K562 (cell line): ENCODE data around the gene FSIP2. TPM values are rescaled to one million over a fixed set of nuclear protein-coding genes. Genes with fewer than 3 reads are reported as not detected.

Experiments
- ATAC-seq: fragments of 200-7000 bp; cut with Tn5 transposase; 3 replicates; pipeline ENCODE4 v1.9.1; 2020; ENCODE audit warnings: moderate library complexity
- BruUV-seq: library from RNA; stranded (reverse); fragments of 400-500 nt; replicated peaks from 2 replicates; lab custom pipeline; 2021; lab: Mats Ljungman, UMichigan
- CTCF ChIA-PET: fragments of 300-600 bp; formaldehyde crosslinking; extraction: SDS; loops from one replicate; lab custom pipeline; 2021; ENCODE audit warnings: low intra/inter-chr PET ratio; lab: Yijun Ruan, JAX
- POLR2A ChIA-PET: fragments of 300-600, 350-650 bp; sonication (Branson Sonifier 250); formaldehyde crosslinking; extraction: SDS; loops from one replicate; lab custom pipeline; 2021; ENCODE audit warnings: antibody characterized with exemption, inconsistent platforms; lab: Yijun Ruan, JAX
- DNase-seq, 4 experiments: peaks; one replicate each; pipeline versions ENCODE4 v3.0.0 to v3.0.0-alpha.2; 2011 to 2018; ENCODE audit warnings: low spot score in 3 of 4, mixed read lengths in 3 of 4; ENCODE audit errors: extremely low read depth in 1 of 4
- FAIRE-seq: peaks from 2 replicates; lab custom pipeline; 2011; peaks lifted over from hg19 to GRCh38; lab: Jason Lieb, UNC
- H2AFZ ChIP-seq: 2 replicates; pipeline ENCODE4 v1.6.0; 2011; ENCODE audit warnings: low read depth, low read length, control low read depth, inconsistent platforms
- H3K27ac ChIP-seq: fragments of 200-600 bp; 3 replicates; pipeline ENCODE4 v1.8.0; 2011; ENCODE audit warnings: low read depth, mild to moderate bottlenecking, control low read depth, inconsistent platforms, low read length, moderate library complexity, mixed read lengths; ENCODE audit errors: extremely low read depth
- H3K27me3 ChIP-seq, 2 experiments: fragments of 300-600 bp in 1 of 2; 2 replicates in 1 of 2; 3 replicates in 1 of 2; pipeline versions ENCODE4 v1.6.0 to v1.8.0; 2011; ENCODE audit warnings: inconsistent platforms in 2 of 2, low read length in 2 of 2, mild to moderate bottlenecking in 1 of 2, mixed read lengths in 1 of 2, moderate library complexity in 1 of 2; ENCODE audit not compliant: control insufficient read depth in 2 of 2, insufficient read depth in 2 of 2
- H3K36me3 ChIP-seq: fragments of 300-600 bp; 3 replicates; pipeline ENCODE4 v1.8.0; 2011; ENCODE audit warnings: mild to moderate bottlenecking, low read length, inconsistent platforms; ENCODE audit not compliant: control insufficient read depth, insufficient read depth
- H3K4me1 ChIP-seq, 2 experiments: fragments of 200-600 bp in 1 of 2; replicated peaks in 1 of 2; 2 replicates in 1 of 2; 3 replicates in 1 of 2; pipeline versions ENCODE4 v1.5.1 to v1.8.0; 2011; ENCODE audit warnings: inconsistent platforms in 2 of 2, low read length in 2 of 2, mild to moderate bottlenecking in 1 of 2, mixed read lengths in 1 of 2, moderate library complexity in 1 of 2; ENCODE audit not compliant: control insufficient read depth in 2 of 2, insufficient read depth in 2 of 2
- H3K4me2 ChIP-seq: 2 replicates; pipeline ENCODE4 v1.6.1; 2011; ENCODE audit warnings: low read length, control low read depth, inconsistent platforms, mixed read lengths; ENCODE audit not compliant: insufficient read depth
- H3K4me3 ChIP-seq: fragments of 200-600 bp; sonication (generic), shearing (Covaris generic); 2 replicates; pipeline ENCODE4 v1.5.1; 2016; ENCODE audit warnings: control low read depth, inconsistent platforms
- H3K79me2 ChIP-seq: fragments of 200-600 bp; 3 replicates; pipeline ENCODE4 v1.8.0; 2011; ENCODE audit warnings: low read length, inconsistent platforms; ENCODE audit not compliant: control insufficient read depth, insufficient read depth
- H3K9ac ChIP-seq, 2 experiments: 2 replicates each; pipeline versions ENCODE4 v1.6.0 to v1.6.1; 2011; ENCODE audit warnings: low read depth in 2 of 2, low read length in 2 of 2, control low read depth in 1 of 2, inconsistent platforms in 1 of 2, mild to moderate bottlenecking in 1 of 2, mixed read lengths in 1 of 2; ENCODE audit not compliant: insufficient read depth in 1 of 2
- H3K9me1 ChIP-seq: one replicate; pipeline ENCODE4 v1.6.0; 2011; ENCODE audit warnings: inconsistent platforms, mild to moderate bottlenecking, low read length, moderate library complexity; ENCODE audit not compliant: control insufficient read depth, insufficient read depth
- H3K9me3 ChIP-seq: replicated peaks from 2 replicates; pipeline ENCODE4 v1.5.1; 2011; ENCODE audit warnings: low read depth, low read length, inconsistent platforms; ENCODE audit not compliant: control insufficient read depth, insufficient read depth
- H4K20me1 ChIP-seq: replicated peaks from 2 replicates; pipeline ENCODE4 v1.6.1; 2011; ENCODE audit warnings: low read length, inconsistent platforms, mixed read lengths; ENCODE audit not compliant: control insufficient read depth, insufficient read depth
- FOXK2 ChIP-seq, 2 experiments: fragments of 450-650 bp; IDR thresholded peaks in 1 of 2; conservative IDR thresholded peaks in 1 of 2; 2 replicates each; pipeline ENCODE4 v1.6.1; 2016; ENCODE audit warnings: low read depth in 2 of 2, mild to moderate bottlenecking in 1 of 2
- GABPA ChIP-seq: fragments of 200-800 bp; sonication (Bioruptor generic); conservative IDR thresholded peaks from 2 replicates; pipeline ENCODE4 v1.6.1; 2016; ENCODE audit warnings: low read depth, missing genetic modification characterization, missing compliant biosample characterization
- HEY1 ChIP-seq: fragments of 250-450 bp; sonication (Bioruptor Pico); IDR thresholded peaks from 2 replicates; pipeline ENCODE4 v1.5.0; 2020; ENCODE audit warnings: mild to moderate bottlenecking, moderate library complexity, borderline replicate concordance
- HIVEP1 ChIP-seq: fragments of 250-450 bp; sonication (Bioruptor Pico); IDR thresholded peaks from 2 replicates; pipeline ENCODE4 v1.4.0; 2020; ENCODE audit warnings: mild to moderate bottlenecking
- MTF1 ChIP-seq: fragments of 250-450 bp; sonication (Bioruptor Pico); IDR thresholded peaks from 2 replicates; pipeline ENCODE4 v1.9.0; 2021; ENCODE audit warnings: moderate library complexity, mild to moderate bottlenecking, inconsistent platforms, borderline replicate concordance
- RBM22 ChIP-seq: fragments of 200-400 bp; formaldehyde crosslinking; IDR thresholded peaks from 2 replicates; pipeline ENCODE4 v1.6.1; 2018; ENCODE audit warnings: low read length, low read depth; ENCODE audit not compliant: poor library complexity, severe bottlenecking
- ZNF224 ChIP-seq: sonication (generic); formaldehyde crosslinking; IDR thresholded peaks from 2 replicates; pipeline ENCODE4 v1.8.0; 2022; ENCODE audit warnings: mild to moderate bottlenecking, missing genetic modification reagents
- ZNF609 ChIP-seq: sonication (generic); formaldehyde crosslinking; IDR thresholded peaks from 2 replicates; pipeline ENCODE4 v1.8.1; 2023; ENCODE audit warnings: missing genetic modification reagents, mild to moderate bottlenecking, borderline replicate concordance
- WGBS: fragments of 100-300 bp; shearing (Covaris generic); methylation state at CpG from one replicate; pipeline ENCODE4 v1.1.6; 2016; ENCODE audit warnings: low coverage, mixed read lengths; ENCODE audit not compliant: insufficient coverage; ENCODE audit errors: missing lambda C conversion rate; 5-methylcytosine and 5-hydroxymethylcytosine counted together
- in situ Hi-C: fragments of 300-500 bp; cut with MboI; formaldehyde crosslinking; loops from 4 replicates; pipeline ENCODE4 v1.15.0; 2018; ENCODE audit warnings: inconsistent platforms, mixed read lengths
- intact Hi-C: fragments of 100-400 bp; cut with micrococcal nuclease; formaldehyde crosslinking; loops from 2 replicates; pipeline ENCODE4 v1.14.2; 2022
- polyA plus RNA-seq, 8 experiments: library from polyadenylated mRNA; depleted of rRNA in 4 of 8; stranded (reverse) in 5 of 8; unstranded in 3 of 8; fragments of >200 nt; fragmentation: Nextera tagmentation in 2 of 8; fragmentation: Illumina TruSeq in 1 of 8; extraction: Ambion mirVana in 2 of 8; extraction: Trizol in 1 of 8; gene quantifications; 2 replicates each; pipeline versions ENCODE4 v1.2.1 to v1.2.3, GENCODE V29; 2011 to 2014; ENCODE audit warnings: inconsistent platforms in 1 of 8, missing spikeins in 1 of 8
- total RNA-seq, 7 experiments: library from RNA; depleted of rRNA in 6 of 7; stranded (reverse); fragments of >200 nt in 6 of 7; fragmentation: Illumina TruSeq in 2 of 7; extraction: Trizol in 2 of 7; gene quantifications; 2 replicates each; pipeline versions ENCODE4 v1.2.1 to v1.2.3, GENCODE V29; 2011 to 2021; ENCODE audit warnings: low replicate concordance in 1 of 7

FSIP2 gene
- total and polyA plus RNA-seq, 9 of the 15 experiments (the other 6 are each of a cell fraction or from before 2014, with no cell fraction given) = 0.01 to 0.04 TPM; not detected in 7

DNA sequence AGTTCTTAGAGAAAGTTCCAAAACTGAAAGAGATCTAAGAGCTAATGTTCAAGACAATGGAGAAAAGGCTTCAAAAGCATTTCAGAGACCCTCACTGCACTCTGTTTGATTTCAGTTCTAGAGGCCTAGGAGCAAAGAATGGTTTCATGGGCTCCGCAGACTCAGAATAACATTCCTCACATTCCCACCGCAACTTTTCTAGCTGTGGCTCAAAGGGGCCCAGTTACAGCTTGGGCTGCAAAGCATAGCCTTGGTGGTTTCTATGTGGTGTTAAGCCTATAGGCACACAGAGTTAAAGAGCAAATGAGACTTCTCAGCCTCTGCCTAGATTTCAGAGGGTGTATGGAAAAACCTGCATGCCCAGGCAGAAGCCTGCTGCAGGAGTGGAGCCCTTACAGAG is 73.0 kb downstream of the FSIP2 start:
- ChIA-PET POLR2A (no interaction called here), CTCF (no interaction called here)
- WGBS = 8% methylated on average over 2 of the region's 2 CpGs
- Histone ChIP-seq H3K9ac (no peak overlapping the region), H3K9me3 (no peaks in the 10 kb centered on the region; the same call in 1 of the 2 replicates), H3K36me3 (no peaks in the 10 kb centered on the region), H3K27me3 (no peaks in the 10 kb centered on the region), H3K79me2 (no peaks in the 10 kb centered on the region), H2AFZ (no peak overlapping the region), H4K20me1 (no peaks in the 10 kb centered on the region), H3K4me3 (no peak overlapping the region), H3K27ac (no peak overlapping the region), H3K9me1 (no peaks in the 10 kb centered on the region), H3K4me2 (no peak overlapping the region), H3K4me1 (no peaks in the 10 kb centered on the region)
- FAIRE-seq (no peak), ATAC-seq (no peak), DNase-seq (no peak)
- in situ Hi-C loops (no loop called here), intact Hi-C loops (no loop called here)
- TF ChIP-seq RBM22 (no peak), FOXK2 (conservative IDR thresholded peaks at IDR 0.05 in 1 of 2, IDR thresholded peaks at IDR 0.05 in 1 of 2; ENCODE audit: low read depth in 2 of 2) (no peak), ZNF224 (CRISPR knock-in tag) (no peak), HEY1 (CRISPR knock-in tag) (no peak), ZNF609 (CRISPR knock-in tag) (no peak), HIVEP1 (CRISPR knock-in tag) (no peak), GABPA (tag) (no peak), MTF1 (CRISPR knock-in tag) (no peak)
- no TSS peak for BruUV-seq
